ENCODE results near the gene LUZP2. TPM values are rescaled to one million over a fixed set of nuclear protein-coding genes. Genes with fewer than 3 reads are reported as not detected.

Gene LUZP2
- total RNA-seq, 1 experiment from 2014 or later, result 0.11 TPM

- POLR2A ChIA-PET (ENCODE audit: unreplicated experiment), result no interaction called here
- no peak for TF ChIP-seq EZH2 (IDR thresholded peaks at IDR 0.05; ENCODE audit: low read length, unreplicated experiment)
- no peak for TF ChIP-seq EZH2phosphoT487 (IDR thresholded peaks at IDR 0.05; ENCODE audit: borderline replicate concordance, low read length)
- no peak for TF ChIP-seq CTCF (conservative IDR thresholded peaks at IDR 0.05; ENCODE audit: low read depth, low read length)
- H3K27ac ChIP-seq (ENCODE audit: low read length), result peak overlapping the region; percentile 48
- H3K4me2 ChIP-seq (ENCODE audit: low read length), result peak overlapping the region; percentile 52
- no peaks in the 10 kb centered on the region for H3K9me3 ChIP-seq (ENCODE audit: low read length)
- no peak overlapping the region for H3K9ac ChIP-seq (ENCODE audit: low read length)
- peak; percentile 22 for DNase-seq
- no peak overlapping the region for H2AFZ ChIP-seq (ENCODE audit: low read length)
- H3K4me1 ChIP-seq (ENCODE audit: insufficient read depth, low read length), result peaks cover 32% of the 10 kb centered on the region
- H4K20me1 ChIP-seq (ENCODE audit: low read length), result no peaks in the 10 kb centered on the region
- peak; percentile 51 for ATAC-seq
- no peaks in the 10 kb centered on the region for H3K79me2 ChIP-seq (ENCODE audit: low read length)
- no peaks in the 10 kb centered on the region for H3K36me3 ChIP-seq (ENCODE audit: low read depth, low read length)
- CTCF ChIA-PET, result interaction anchor here (0.6 kb wide), 1 partner anchor 42 kb away, joined by 3 read pairs; no protein-coding TSS in a partner anchor
- H3K4me3 ChIP-seq (ENCODE audit: low read length), result no peak overlapping the region
- H3K27me3 ChIP-seq (ENCODE audit: low read length), result no peaks in the 10 kb centered on the region
- no TSS peak for BruUV-seq (replicated peaks)
- intact Hi-C loops (cut with micrococcal nuclease), result no loop called here
- H3K9me2 ChIP-seq (replicated peaks; ENCODE audit: low read length), result no peaks in the 10 kb centered on the region
- no peaks in the 10 kb centered on the region for H3F3A ChIP-seq (ENCODE audit: low read length, unreplicated experiment)
These were observed 95.5 kb downstream of the LUZP2 start for GRCh38 chr11:24592360-24592759.

GRCh38 chr11:24593332-24593731 lies 96.5 kb downstream of the LUZP2 start:
- H3K4me1 ChIP-seq (ENCODE audit: insufficient read depth, low read length), result peaks cover 24% of the 10 kb centered on the region
- BruUV-seq (replicated peaks), result no TSS peak
- no peak overlapping the region for H3K27ac ChIP-seq (ENCODE audit: low read length)
- CTCF ChIA-PET, result interaction anchor here (0.6 kb wide), 1 partner anchor 1047 kb away, joined by 3 read pairs; no protein-coding TSS in a partner anchor
- ATAC-seq, result no peak
- intact Hi-C loops (cut with micrococcal nuclease), result no loop called here
- H4K20me1 ChIP-seq (ENCODE audit: low read length), result no peaks in the 10 kb centered on the region
- H3K27me3 ChIP-seq (ENCODE audit: low read length), result no peaks in the 10 kb centered on the region
- TF ChIP-seq EZH2 (IDR thresholded peaks at IDR 0.05; ENCODE audit: low read length, unreplicated experiment) (no peak), EZH2phosphoT487 (IDR thresholded peaks at IDR 0.05; ENCODE audit: borderline replicate concordance, low read length) (no peak), CTCF (conservative IDR thresholded peaks at IDR 0.05; ENCODE audit: low read depth, low read length) (no peak)
- no peaks in the 10 kb centered on the region for H3K36me3 ChIP-seq (ENCODE audit: low read depth, low read length)
- no peaks in the 10 kb centered on the region for H3K79me2 ChIP-seq (ENCODE audit: low read length)
- DNase-seq, result no peak
- no peak overlapping the region for H2AFZ ChIP-seq (ENCODE audit: low read length)
- no peak overlapping the region for H3K4me3 ChIP-seq (ENCODE audit: low read length)
- H3K9ac ChIP-seq (ENCODE audit: low read length), result no peak overlapping the region
- H3K9me2 ChIP-seq (replicated peaks; ENCODE audit: low read length), result no peaks in the 10 kb centered on the region
- no peak overlapping the region for H3K4me2 ChIP-seq (ENCODE audit: low read length)
- POLR2A ChIA-PET (ENCODE audit: unreplicated experiment), result interaction anchor here (0.6 kb wide), 1 partner anchor 18 kb away, joined by 4 read pairs; no protein-coding TSS in a partner anchor
- no peaks in the 10 kb centered on the region for H3K9me3 ChIP-seq (ENCODE audit: low read length)
- H3F3A ChIP-seq (ENCODE audit: low read length, unreplicated experiment), result no peaks in the 10 kb centered on the region

GRCh38 chr11:24594401-24594800 lies 97.5 kb downstream of the LUZP2 start:
- TF ChIP-seq CTCF (conservative IDR thresholded peaks at IDR 0.05; ENCODE audit: low read depth, low read length) (no peak), EZH2 (IDR thresholded peaks at IDR 0.05; ENCODE audit: low read length, unreplicated experiment) (no peak), EZH2phosphoT487 (IDR thresholded peaks at IDR 0.05; ENCODE audit: borderline replicate concordance, low read length) (no peak)
- Histone ChIP-seq H3K9me2 (replicated peaks; ENCODE audit: low read length) (no peaks in the 10 kb centered on the region), H3K4me3 (ENCODE audit: low read length) (no peak overlapping the region), H3F3A (ENCODE audit: low read length, unreplicated experiment) (no peaks in the 10 kb centered on the region), H3K4me1 (ENCODE audit: insufficient read depth, low read length) (peaks cover 23% of the 10 kb centered on the region), H3K9ac (ENCODE audit: low read length) (no peak overlapping the region), H3K9me3 (ENCODE audit: low read length) (no peaks in the 10 kb centered on the region), H4K20me1 (ENCODE audit: low read length) (no peaks in the 10 kb centered on the region), H3K4me2 (ENCODE audit: low read length) (peak overlapping the region; percentile 33; the same call in 1 of the 2 replicates), H3K27me3 (ENCODE audit: low read length) (no peaks in the 10 kb centered on the region), H3K79me2 (ENCODE audit: low read length) (no peaks in the 10 kb centered on the region), H2AFZ (ENCODE audit: low read length) (no peak overlapping the region), H3K27ac (ENCODE audit: low read length) (0 out of 2 replicates have a peak overlapping the region, but pooled peaks have one; percentile 26), H3K36me3 (ENCODE audit: low read depth, low read length) (no peaks in the 10 kb centered on the region)
- CTCF ChIA-PET, result no interaction called here
- BruUV-seq (replicated peaks), result no TSS peak
- ATAC-seq (peak; percentile 49), DNase-seq (peak; percentile 55)
- intact Hi-C loops (cut with micrococcal nuclease), result no loop called here
- POLR2A ChIA-PET (ENCODE audit: unreplicated experiment), result no interaction called here

Measured in PC-3 (cell line).